Right lobe of liver (tissue), 4 donors: Measurements from ENCODE around the gene GDF2.

Source experiments
- CTCF ChIP-seq, 4 donors: fragments of 200-600 bp in 3 of 4; fragments of 450-650 bp in 1 of 4; IDR thresholded peaks; one replicate each; pipeline versions ENCODE4 v1.5.1 to v1.8.0; 2016 to 2022; ENCODE audit warnings: antibody characterized with exemption in 4 of 4, mild to moderate bottlenecking in 2 of 4
- POLR2A ChIP-seq: fragments of 450-650 bp; IDR thresholded peaks from one replicate; pipeline ENCODE4 v1.6.1; 2017; ENCODE audit warnings: antibody characterized with exemption, mild to moderate bottlenecking
- donor health status: DM: no; HTN: no; CAD: no.
- donor health status: DM: no; HTN: no; CAD: no.
- donor health status: DM: no; HTN: yes; CAD: no.

GRCh38 chr10:47376522-47377220 is 54.4 kb downstream of the GDF2 start:
- no peak for TF ChIP-seq CTCF (IDR thresholded peaks at IDR 0.05)
- TF ChIP-seq POLR2A = no peak
